ENCODE measurements around the gene RCL1. TPM values are rescaled to one million over a fixed set of nuclear protein-coding genes. Genes with fewer than 3 reads are reported as not detected.

The RCL1 gene
- polyA plus RNA-seq, 1 donor (not counting 4 experiments of a cell fraction or from before 2014, with no cell fraction given) = 16.6 TPM

DNA sequence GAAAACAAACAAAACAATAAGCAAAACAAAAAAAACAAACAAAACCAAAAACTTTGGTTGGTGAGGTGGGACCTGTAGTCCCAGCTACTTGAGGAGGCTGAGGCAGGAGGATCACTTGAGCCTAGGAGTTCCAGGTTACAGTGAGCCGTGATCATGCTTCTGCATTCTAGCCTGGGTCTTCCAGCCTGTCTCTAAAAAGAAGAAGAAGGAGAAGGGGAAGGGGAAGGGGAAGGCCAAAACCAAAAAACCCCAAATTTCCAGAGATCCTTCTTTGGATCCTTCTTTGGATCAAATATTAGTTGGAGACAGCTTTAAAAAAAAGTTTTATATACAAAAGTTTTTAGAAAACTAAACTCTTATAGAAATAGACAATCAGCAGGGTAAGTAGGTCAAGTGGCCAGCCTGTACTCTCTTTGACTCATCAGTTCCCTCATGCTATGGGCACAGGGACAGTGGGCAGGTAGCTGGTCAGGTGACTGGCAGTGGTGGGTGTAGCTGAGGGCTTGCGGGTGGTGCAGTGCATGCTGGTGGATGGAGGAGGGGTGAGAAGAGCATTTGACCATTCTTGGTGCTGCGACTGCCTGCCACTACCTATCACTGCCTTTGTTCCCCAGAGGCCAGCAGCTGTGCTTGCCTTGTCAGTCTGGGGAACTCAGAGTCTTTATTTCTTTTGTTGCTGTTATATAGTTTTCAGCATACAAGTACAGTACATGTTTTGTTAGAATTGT is 12.6 kb downstream of the RCL1 start:
- DNase-seq (ENCODE audit: low read depth, low spot score) = no peak
- H3K79me2 ChIP-seq (ENCODE audit: control insufficient read depth, insufficient read depth, low read length) = peaks cover 94% of the 10 kb centered on the region
- H3K9me1 ChIP-seq (ENCODE audit: control insufficient read depth, extremely low read depth, insufficient read depth, low read length) = no peaks in the 10 kb centered on the region
- no peak overlapping the region for H3K4me3 ChIP-seq (ENCODE audit: control insufficient read depth in 2 of 3, extremely low read depth in 1 of 3, insufficient read depth in 2 of 3, low read depth in 1 of 3, low read length in 3 of 3)
- no peak overlapping the region for H3K4me2 ChIP-seq (ENCODE audit: control insufficient read depth, extremely low read depth, insufficient read depth, low read depth, low read length)
- H2AFZ ChIP-seq (ENCODE audit: control insufficient read depth, low read length) = no peak overlapping the region
- dilution Hi-C loops (cut with MboI; ENCODE audit: extremely low pct_ligation_motif_present, low sequenced_read_pairs) = no loop called here
- no peak for FAIRE-seq
- H4K20me1 ChIP-seq (ENCODE audit: control insufficient read depth, extremely low read depth, insufficient read depth, low read length) = no peaks in the 10 kb centered on the region
- H3K9ac ChIP-seq (ENCODE audit: control insufficient read depth, extremely low read depth, insufficient read depth, low read length) = no peak overlapping the region
- no peak overlapping the region for H3K27ac ChIP-seq (ENCODE audit: control insufficient read depth, insufficient read depth, low read length)
- H3K27me3 ChIP-seq (ENCODE audit: control insufficient read depth, extremely low read depth, insufficient read depth, low read length) = no peaks in the 10 kb centered on the region
- H3K9me3 ChIP-seq (ENCODE audit: control insufficient read depth, low read depth, low read length) = peaks cover 6% of the 10 kb centered on the region
- H3K36me3 ChIP-seq (ENCODE audit: control insufficient read depth in 2 of 2, extremely low read depth in 1 of 2, insufficient read depth in 2 of 2, low read length in 2 of 2) = peaks cover 0 to 2% of the 10 kb centered on the region in 2 experiments
- H3K4me1 ChIP-seq (ENCODE audit: control insufficient read depth, extremely low read depth, insufficient read depth, low read length) = no peaks in the 10 kb centered on the region
- TF ChIP-seq, protein P1, sequence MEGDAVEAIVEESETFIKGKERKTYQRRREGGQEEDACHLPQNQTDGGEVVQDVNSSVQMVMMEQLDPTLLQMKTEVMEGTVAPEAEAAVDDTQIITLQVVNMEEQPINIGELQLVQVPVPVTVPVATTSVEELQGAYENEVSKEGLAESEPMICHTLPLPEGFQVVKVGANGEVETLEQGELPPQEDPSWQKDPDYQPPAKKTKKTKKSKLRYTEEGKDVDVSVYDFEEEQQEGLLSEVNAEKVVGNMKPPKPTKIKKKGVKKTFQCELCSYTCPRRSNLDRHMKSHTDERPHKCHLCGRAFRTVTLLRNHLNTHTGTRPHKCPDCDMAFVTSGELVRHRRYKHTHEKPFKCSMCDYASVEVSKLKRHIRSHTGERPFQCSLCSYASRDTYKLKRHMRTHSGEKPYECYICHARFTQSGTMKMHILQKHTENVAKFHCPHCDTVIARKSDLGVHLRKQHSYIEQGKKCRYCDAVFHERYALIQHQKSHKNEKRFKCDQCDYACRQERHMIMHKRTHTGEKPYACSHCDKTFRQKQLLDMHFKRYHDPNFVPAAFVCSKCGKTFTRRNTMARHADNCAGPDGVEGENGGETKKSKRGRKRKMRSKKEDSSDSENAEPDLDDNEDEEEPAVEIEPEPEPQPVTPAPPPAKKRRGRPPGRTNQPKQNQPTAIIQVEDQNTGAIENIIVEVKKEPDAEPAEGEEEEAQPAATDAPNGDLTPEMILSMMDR (optimal IDR thresholded peaks at IDR 0.05 in 1 of 3, IDR thresholded peaks at IDR 0.05 in 1 of 3, conservative IDR thresholded peaks at IDR 0.05 in 1 of 3; ENCODE audit: extremely low read depth in 1 of 3, insufficient read depth in 2 of 3, low read length in 3 of 3) = no peak
- no peak for TF ChIP-seq EZH2 (IDR thresholded peaks at IDR 0.05; ENCODE audit: low read length)

DNA sequence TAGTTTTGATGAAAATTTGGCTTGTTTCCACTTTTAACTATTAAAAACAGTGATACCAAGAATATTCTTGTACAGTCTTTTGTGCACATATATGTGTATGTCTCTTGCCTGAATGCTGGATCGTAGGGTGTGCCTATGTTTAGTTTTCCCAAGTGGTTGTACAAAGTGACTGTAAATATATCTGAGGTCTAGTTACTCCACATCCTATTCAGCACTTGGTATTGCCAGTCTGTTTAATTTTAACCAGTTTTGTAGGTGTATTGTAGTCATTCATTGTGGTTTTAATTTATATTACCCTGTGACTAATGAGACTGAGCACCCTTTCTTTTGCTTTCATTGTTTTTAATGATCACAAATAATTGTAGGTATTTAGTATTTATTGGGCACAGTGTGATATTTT is 17.8 kb downstream of the RCL1 start:
- TF ChIP-seq EZH2 (IDR thresholded peaks at IDR 0.05; ENCODE audit: low read length) = no peak
- TF ChIP-seq, protein P1 (optimal IDR thresholded peaks at IDR 0.05 in 1 of 3, IDR thresholded peaks at IDR 0.05 in 1 of 3, conservative IDR thresholded peaks at IDR 0.05 in 1 of 3; ENCODE audit: extremely low read depth in 1 of 3, insufficient read depth in 2 of 3, low read length in 3 of 3) = no peak
- no peak overlapping the region for H2AFZ ChIP-seq (ENCODE audit: control insufficient read depth, low read length)
- H3K9ac ChIP-seq (ENCODE audit: control insufficient read depth, extremely low read depth, insufficient read depth, low read length) = no peak overlapping the region
- DNase-seq (ENCODE audit: low read depth, low spot score) (no peak), FAIRE-seq (no peak)
- no peaks in the 10 kb centered on the region for H3K27me3 ChIP-seq (ENCODE audit: control insufficient read depth, extremely low read depth, insufficient read depth, low read length)
- no peaks in the 10 kb centered on the region for H3K36me3 ChIP-seq (ENCODE audit: control insufficient read depth in 2 of 2, extremely low read depth in 1 of 2, insufficient read depth in 2 of 2, low read length in 2 of 2)
- no peak overlapping the region for H3K4me2 ChIP-seq (ENCODE audit: control insufficient read depth, extremely low read depth, insufficient read depth, low read depth, low read length)
- peaks cover 83% of the 10 kb centered on the region for H3K79me2 ChIP-seq (ENCODE audit: control insufficient read depth, insufficient read depth, low read length)
- no peaks in the 10 kb centered on the region for H3K9me1 ChIP-seq (ENCODE audit: control insufficient read depth, extremely low read depth, insufficient read depth, low read length)
- peaks cover under 1% of the 10 kb centered on the region for H3K9me3 ChIP-seq (ENCODE audit: control insufficient read depth, low read depth, low read length)
- H3K27ac ChIP-seq (ENCODE audit: control insufficient read depth, insufficient read depth, low read length) = no peak overlapping the region
- H3K4me3 ChIP-seq (ENCODE audit: control insufficient read depth in 2 of 3, extremely low read depth in 1 of 3, insufficient read depth in 2 of 3, low read depth in 1 of 3, low read length in 3 of 3) = no peak overlapping the region
- H4K20me1 ChIP-seq (ENCODE audit: control insufficient read depth, extremely low read depth, insufficient read depth, low read length) = no peaks in the 10 kb centered on the region
- H3K4me1 ChIP-seq (ENCODE audit: control insufficient read depth, extremely low read depth, insufficient read depth, low read length) = no peaks in the 10 kb centered on the region
- dilution Hi-C loops (cut with MboI; ENCODE audit: extremely low pct_ligation_motif_present, low sequenced_read_pairs) = no loop called here
